Panc1 (cell line): ENCODE results near the gene CYTH3. TPM values are rescaled to one million over a fixed set of nuclear protein-coding genes. Genes with fewer than 3 reads are reported as not detected.

Experiments
- ATAC-seq: fragments of 200-7000 bp; cut with Tn5 transposase; 2 replicates; pipeline ENCODE4 v1.9.1; 2020; ENCODE audit warnings: mild to moderate bottlenecking, moderate library complexity
- BruUV-seq: library from RNA; stranded (reverse); fragments of 400-500 nt; replicated peaks from 2 replicates; lab custom pipeline; 2021; lab: Mats Ljungman, UMichigan
- CTCF ChIA-PET: fragments of 300-600 bp; sonication (Branson Sonifier 250); formaldehyde crosslinking; loops from one replicate; lab custom pipeline; 2022; ENCODE audit warnings: antibody characterized with exemption; lab: Charles Lee
- POLR2A ChIA-PET: fragments of 300-600 bp; sonication (Branson Sonifier 250); formaldehyde crosslinking; loops from one replicate; lab custom pipeline; 2022; ENCODE audit warnings: antibody characterized with exemption; lab: Charles Lee
- DNase-seq: peaks from one replicate; pipeline ENCODE4 v3.0.0-alpha.2; 2010; ENCODE audit warnings: low read depth, low spot score
- H3K27ac ChIP-seq: 2 replicates; pipeline ENCODE4 v1.5.1; 2011; ENCODE audit warnings: mild to moderate bottlenecking, low read length, inconsistent platforms
- H3K27me3 ChIP-seq: fragments of 200-500 bp; sonication (Bioruptor generic); 2 replicates; pipeline ENCODE4 v1.6.0; 2014; ENCODE audit warnings: low read length, inconsistent platforms; ENCODE audit not compliant: control insufficient read depth, insufficient read depth
- H3K36me3 ChIP-seq: fragments of 200-500 bp; sonication (Bioruptor generic); 2 replicates; pipeline ENCODE4 v1.5.1; 2014; ENCODE audit warnings: inconsistent platforms, mild to moderate bottlenecking, low read length, moderate library complexity; ENCODE audit not compliant: control insufficient read depth, insufficient read depth
- H3K4me1 ChIP-seq: 2 replicates; pipeline ENCODE4 v1.5.1; 2011; ENCODE audit warnings: inconsistent platforms, mild to moderate bottlenecking, low read length, moderate library complexity; ENCODE audit not compliant: control insufficient read depth, insufficient read depth
- H3K4me3 ChIP-seq, 2 experiments: 2 replicates each; pipeline ENCODE4 v1.5.1; 2011 to 2012; ENCODE audit warnings: low read depth in 2 of 2, low read length in 2 of 2, mild to moderate bottlenecking in 2 of 2, inconsistent platforms in 1 of 2, moderate library complexity in 1 of 2
- H3K9me3 ChIP-seq: fragments of 200-500 bp; sonication (Bioruptor generic); 2 replicates; pipeline ENCODE4 v1.5.1; 2014; ENCODE audit warnings: low read depth, mild to moderate bottlenecking, inconsistent platforms, low read length, moderate library complexity; ENCODE audit not compliant: control insufficient read depth, insufficient read depth
- CTCF ChIP-seq: fragments of 450-650 bp; IDR thresholded peaks from 2 replicates; pipeline ENCODE4 v1.5.1; 2017; ENCODE audit warnings: mild to moderate bottlenecking
- POLR2AphosphoS5 ChIP-seq: IDR thresholded peaks from 2 replicates; pipeline ENCODE4 v1.6.1; 2012; ENCODE audit warnings: mild to moderate bottlenecking, low read depth, low read length, moderate library complexity
- SIN3A ChIP-seq: IDR thresholded peaks from 2 replicates; pipeline ENCODE4 v1.6.1; 2012; ENCODE audit warnings: low read depth, mild to moderate bottlenecking, low read length, moderate library complexity, borderline replicate concordance; ENCODE audit not compliant: insufficient read depth
- TCF7L2 ChIP-seq: IDR thresholded peaks from 2 replicates; pipeline ENCODE4 v1.6.1; 2011; ENCODE audit warnings: mild to moderate bottlenecking, low read depth, low read length, inconsistent platforms
- in situ Hi-C: cut with HindIII; loops from 2 replicates; pipeline ENCODE4 v1.10.0; 2016; ENCODE audit warnings: low sequenced_read_pairs, low pct_unique_long_range_greater_than_20kb
- intact Hi-C: fragments of 100-400 bp; cut with micrococcal nuclease; formaldehyde crosslinking; loops from one replicate; pipeline ENCODE4 v1.10.0; 2022; ENCODE audit not compliant: unreplicated experiment
- total RNA-seq: library from RNA; stranded (reverse); gene quantifications from one replicate; pipeline ENCODE4 v1.2.1, GENCODE V29; 2021; ENCODE audit not compliant: unreplicated experiment
- TF ChIP-seq, protein P1 (sequence below), 2 experiments: IDR thresholded peaks; 2 replicates each; pipeline ENCODE4 v1.6.1; 2011 to 2012; ENCODE audit warnings: low read depth in 2 of 2, control low read depth in 1 of 2, low read length in 1 of 2, mild to moderate bottlenecking in 1 of 2, moderate library complexity in 1 of 2; ENCODE audit not compliant: insufficient read depth in 1 of 2

Gene CYTH3
- total RNA-seq, 1 experiment from 2014 or later = 35.5 TPM

DNA sequence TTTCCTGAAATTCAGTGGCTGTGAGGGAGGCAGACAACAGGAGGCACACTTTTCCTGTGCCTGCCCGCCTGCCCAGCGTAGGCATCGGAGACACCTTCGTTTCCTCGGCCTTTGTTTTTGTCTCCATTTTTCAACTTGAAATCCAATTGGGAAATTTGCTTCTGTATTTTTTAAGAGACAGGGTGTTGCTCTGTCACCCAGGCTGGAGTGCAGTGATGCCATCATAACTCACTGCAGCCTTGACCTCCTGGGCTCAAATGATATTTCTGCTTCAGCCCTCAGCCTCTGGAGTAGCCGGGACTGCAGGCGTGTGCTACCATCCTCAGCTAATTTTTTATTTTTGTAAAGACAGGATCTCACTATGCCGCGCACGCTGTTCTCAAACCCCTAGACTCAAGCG, 116.8 kb downstream of the CYTH3 start:
- no peak overlapping the region for H3K4me3 ChIP-seq
- TF ChIP-seq POLR2AphosphoS5 (no peak), SIN3A (no peak), TCF7L2 (no peak), CTCF (no peak)
- TF ChIP-seq, protein P1, sequence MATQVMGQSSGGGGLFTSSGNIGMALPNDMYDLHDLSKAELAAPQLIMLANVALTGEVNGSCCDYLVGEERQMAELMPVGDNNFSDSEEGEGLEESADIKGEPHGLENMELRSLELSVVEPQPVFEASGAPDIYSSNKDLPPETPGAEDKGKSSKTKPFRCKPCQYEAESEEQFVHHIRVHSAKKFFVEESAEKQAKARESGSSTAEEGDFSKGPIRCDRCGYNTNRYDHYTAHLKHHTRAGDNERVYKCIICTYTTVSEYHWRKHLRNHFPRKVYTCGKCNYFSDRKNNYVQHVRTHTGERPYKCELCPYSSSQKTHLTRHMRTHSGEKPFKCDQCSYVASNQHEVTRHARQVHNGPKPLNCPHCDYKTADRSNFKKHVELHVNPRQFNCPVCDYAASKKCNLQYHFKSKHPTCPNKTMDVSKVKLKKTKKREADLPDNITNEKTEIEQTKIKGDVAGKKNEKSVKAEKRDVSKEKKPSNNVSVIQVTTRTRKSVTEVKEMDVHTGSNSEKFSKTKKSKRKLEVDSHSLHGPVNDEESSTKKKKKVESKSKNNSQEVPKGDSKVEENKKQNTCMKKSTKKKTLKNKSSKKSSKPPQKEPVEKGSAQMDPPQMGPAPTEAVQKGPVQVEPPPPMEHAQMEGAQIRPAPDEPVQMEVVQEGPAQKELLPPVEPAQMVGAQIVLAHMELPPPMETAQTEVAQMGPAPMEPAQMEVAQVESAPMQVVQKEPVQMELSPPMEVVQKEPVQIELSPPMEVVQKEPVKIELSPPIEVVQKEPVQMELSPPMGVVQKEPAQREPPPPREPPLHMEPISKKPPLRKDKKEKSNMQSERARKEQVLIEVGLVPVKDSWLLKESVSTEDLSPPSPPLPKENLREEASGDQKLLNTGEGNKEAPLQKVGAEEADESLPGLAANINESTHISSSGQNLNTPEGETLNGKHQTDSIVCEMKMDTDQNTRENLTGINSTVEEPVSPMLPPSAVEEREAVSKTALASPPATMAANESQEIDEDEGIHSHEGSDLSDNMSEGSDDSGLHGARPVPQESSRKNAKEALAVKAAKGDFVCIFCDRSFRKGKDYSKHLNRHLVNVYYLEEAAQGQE (IDR thresholded peaks at IDR 0.05; ENCODE audit: insufficient read depth in 1 of 2, low read depth in 2 of 2, low read length in 1 of 2) = no peak
- CTCF ChIA-PET = no interaction called here
- peaks cover 9% of the 10 kb centered on the region for H3K36me3 ChIP-seq
- H3K27me3 ChIP-seq = no peaks in the 10 kb centered on the region
- no peaks in the 10 kb centered on the region for H3K4me1 ChIP-seq
- intact Hi-C loops = loop anchor here (10.0 kb wide), 1 partner anchor 279 kb away; no protein-coding TSS in a partner anchor
- no peak overlapping the region for H3K27ac ChIP-seq
- no TSS peak for BruUV-seq
- in situ Hi-C loops = no loop called here
- ATAC-seq (no peak), DNase-seq (no peak)
- POLR2A ChIA-PET = no interaction called here
- no peaks in the 10 kb centered on the region for H3K9me3 ChIP-seq

- ChIA-PET CTCF (no interaction called here), POLR2A (no interaction called here)
- no peaks in the 10 kb centered on the region for H3K4me1 ChIP-seq
- TF ChIP-seq SIN3A = no peak
- H3K9me3 ChIP-seq = no peaks in the 10 kb centered on the region
- DNase-seq (no peak), ATAC-seq (0 out of 2 replicates have a peak, but pooled peaks have one; percentile 10)
- no peak overlapping the region for H3K27ac ChIP-seq
- H3K27me3 ChIP-seq = no peaks in the 10 kb centered on the region
- in situ Hi-C loops = no loop called here
- H3K36me3 ChIP-seq = peaks cover 7% of the 10 kb centered on the region; the same call in 1 of the 2 replicates
- H3K4me3 ChIP-seq = no peak overlapping the region
- BruUV-seq = no TSS peak
- intact Hi-C loops = loop anchor here (10.0 kb wide), 1 partner anchor 280 kb away; no protein-coding TSS in a partner anchor
Observed at GRCh38 chr7:6154542-6155404, 117.7 kb downstream of the CYTH3 start.
